Anterior cingulate cortex (tissue), 58 donors: Measurements from ENCODE around the gene CNTNAP2.

Experiments
- DNase-seq, 58 donors: peaks; one replicate each; lab custom pipeline; 2025; lab: John Stamatoyannopoulos, UW

Gene CNTNAP2

GRCh38 chr7:146656988-146657387 is 540.4 kb downstream of the CNTNAP2 start:
- no peak for DNase-seq

- no peak for DNase-seq
These were observed 542.0 kb downstream of the CNTNAP2 start for GRCh38 chr7:146658604-146659003.

- peak in 1 of 58 donors; percentile 8 for DNase-seq
These were observed 543.1 kb downstream of the CNTNAP2 start for GRCh38 chr7:146659732-146660131.

- no peak for DNase-seq
These were observed 544.2 kb downstream of the CNTNAP2 start for GRCh38 chr7:146660839-146661238.

- DNase-seq: no peak
These were observed 544.8 kb downstream of the CNTNAP2 start for GRCh38 chr7:146661435-146661834.

- no peak for DNase-seq
These were observed 545.3 kb downstream of the CNTNAP2 start for GRCh38 chr7:146661929-146662328.

- DNase-seq: no peak
These were observed 548.4 kb downstream of the CNTNAP2 start for GRCh38 chr7:146665023-146665422.

- DNase-seq: no peak
These were observed 553.9 kb downstream of the CNTNAP2 start for GRCh38 chr7:146670532-146670931.

GRCh38 chr7:146681487-146681886 is 564.9 kb downstream of the CNTNAP2 start:
- DNase-seq: no peak

- DNase-seq: no peak
These were observed 566.8 kb downstream of the CNTNAP2 start for GRCh38 chr7:146683439-146683838.

- DNase-seq: no peak
These were observed 574.4 kb downstream of the CNTNAP2 start for GRCh38 chr7:146690987-146691386.

- DNase-seq: no peak
These were observed 582.5 kb downstream of the CNTNAP2 start for GRCh38 chr7:146698995-146699610.

GRCh38 chr7:146700015-146700560 is 583.5 kb downstream of the CNTNAP2 start:
- DNase-seq: no peak

GRCh38 chr7:146701166-146701565 is 584.6 kb downstream of the CNTNAP2 start:
- DNase-seq: no peak

- no peak for DNase-seq
These were observed 586.3 kb downstream of the CNTNAP2 start for GRCh38 chr7:146702898-146703297.

GRCh38 chr7:146709451-146710027 is 592.9 kb downstream of the CNTNAP2 start:
- no peak for DNase-seq

GRCh38 chr7:146713205-146713604 is 596.6 kb downstream of the CNTNAP2 start:
- DNase-seq: no peak

- no peak for DNase-seq
These were observed 597.3 kb downstream of the CNTNAP2 start for GRCh38 chr7:146713934-146714333.

- no peak for DNase-seq
These were observed 603.6 kb downstream of the CNTNAP2 start for GRCh38 chr7:146720195-146720594.

GRCh38 chr7:146722986-146723385 is 606.4 kb downstream of the CNTNAP2 start:
- no peak for DNase-seq

GRCh38 chr7:146725520-146725919 is 608.9 kb downstream of the CNTNAP2 start:
- DNase-seq: no peak

- no peak for DNase-seq
These were observed 611.5 kb downstream of the CNTNAP2 start for GRCh38 chr7:146728141-146728540.
